ENCODE data around the gene PLK1.

GRCh38 chr16:23716484-23716883 lies 37.8 kb downstream of the PLK1 start:
- TF ChIP-seq CTCF (IDR thresholded peaks at IDR 0.05; ENCODE audit: poor library complexity) (no peak), EZH2phosphoT487 (IDR thresholded peaks at IDR 0.05; ENCODE audit: low read depth, severe bottlenecking, unreplicated experiment) (no peak), EZH2 (IDR thresholded peaks at IDR 0.05; ENCODE audit: borderline replicate concordance) (no peak)

Data from hepatocyte (in vitro differentiated cells).